H1 (cell line): ENCODE results near the gene SURF1. TPM values are rescaled to one million over a fixed set of nuclear protein-coding genes. Genes with fewer than 3 reads are reported as not detected.

Source experiments
- ATF2 ChIP-seq: IDR thresholded peaks from 2 replicates; pipeline ENCODE4 v1.6.1; 2012; ENCODE audit warnings: low read length, inconsistent platforms
- EZH2 ChIP-seq: fragments of 200-600 bp; sonication (generic); IDR thresholded peaks from 2 replicates; pipeline ENCODE4 v1.7.1; 2012; ENCODE audit warnings: low read depth, mild to moderate bottlenecking, moderate library complexity, low read length, inconsistent platforms; ENCODE audit not compliant: severe bottlenecking
- polyA plus RNA-seq, 7 experiments: library from polyadenylated mRNA; depleted of rRNA in 3 of 7; stranded (reverse) in 5 of 7; unstranded in 2 of 7; fragments of >200 nt in 5 of 7; fragments of 200-250 nt in 2 of 7; gene quantifications; 1 replicate in 5 of 7; 2 replicates in 1 of 7; 4 replicates in 1 of 7; pipeline versions ENCODE4 v1.2.1 to v1.2.3, GENCODE V29; 2011 to 2013; ENCODE audit warnings: missing spikeins in 2 of 7, mixed read lengths in 2 of 7
- total RNA-seq: library from RNA; stranded (reverse); fragmentation: NEBNext Ultra II Directional; extraction: Animal tissue kit (Norgen Biotek cat#: 25700); gene quantifications from 2 replicates; pipeline ENCODE4 v1.2.1, GENCODE V29; 2021

The SURF1 gene
- total and polyA plus RNA-seq, 2 of the 8 experiments (the other 6 are each of a cell fraction or from before 2014, with no cell fraction given) = 43.1 to 44.7 TPM

GRCh38 chr9:133306242-133307204 lies 49.8 kb downstream of the SURF1 start (continued):
- TF ChIP-seq ATF2 = no peak
- no peak for TF ChIP-seq EZH2
